IgD-negative memory B cell (primary cell): ENCODE measurements around the gene WDFY1. TPM values are rescaled to one million over a fixed set of nuclear protein-coding genes. Genes with fewer than 3 reads are reported as not detected.

Experiments used
- H3K27ac Mint-ChIP-seq, 3 donors: one replicate each; pipeline ENCODE4 v1.8.0; 2020 to 2022; ENCODE audit warnings: mild to moderate bottlenecking in 3 of 3, mixed read lengths in 3 of 3, moderate library complexity in 1 of 3
- H3K27me3 Mint-ChIP-seq: one replicate; pipeline ENCODE4 v1.8.0; 2021; ENCODE audit warnings: mixed read lengths
- H3K36me3 Mint-ChIP-seq: one replicate; pipeline ENCODE4 v1.8.0; 2020; ENCODE audit warnings: mild to moderate bottlenecking, mixed read lengths
- H3K4me1 Mint-ChIP-seq, 3 donors: one replicate each; pipeline ENCODE4 v1.8.0; 2020 to 2022; ENCODE audit warnings: mixed read lengths in 3 of 3, mild to moderate bottlenecking in 1 of 3
- H3K4me3 Mint-ChIP-seq, 4 donors: one replicate each; pipeline ENCODE4 v1.8.0; 2020 to 2022; ENCODE audit warnings: mild to moderate bottlenecking in 4 of 4, mixed read lengths in 4 of 4, moderate library complexity in 3 of 4
- H3K9me3 Mint-ChIP-seq, 3 donors: one replicate each; pipeline ENCODE4 v1.8.0; 2020 to 2021; ENCODE audit warnings: mixed read lengths in 3 of 3, mild to moderate bottlenecking in 1 of 3
- polyA plus RNA-seq: library from polyadenylated mRNA; unstranded; fragments of 300-500 nt; fragmentation: Illumina TruSeq; gene quantifications from one replicate; pipeline ENCODE4 v1.2.3, GENCODE V29; 2021

The WDFY1 gene
- polyA plus RNA-seq, 1 donor from 2014 or later: 36.1 TPM

DNA sequence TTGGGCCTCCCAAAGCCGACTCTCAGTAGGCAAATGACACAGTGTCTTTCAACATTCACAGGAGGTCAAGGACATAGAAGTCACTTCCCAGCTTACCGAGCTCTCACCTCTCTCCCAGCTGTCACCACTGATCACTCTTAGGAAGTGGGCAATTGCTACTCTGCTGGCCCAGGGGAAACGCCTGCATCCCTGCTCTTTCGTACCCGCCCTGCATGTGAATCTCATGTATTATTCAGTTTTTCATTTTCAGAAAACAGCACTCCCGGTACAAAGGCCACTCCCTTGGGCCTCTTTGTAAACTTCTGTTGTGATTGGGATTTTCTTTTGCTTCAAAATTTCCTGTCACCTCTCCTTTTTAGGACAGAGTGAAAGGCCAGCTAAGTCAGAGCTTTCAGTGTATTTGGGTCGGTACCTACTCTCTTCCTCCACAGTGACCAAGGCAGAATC, 27.5 kb upstream of the WDFY1 start:
- Mint-ChIP-seq H3K9me3 (no peaks in the 10 kb centered on the region), H3K4me1 (peaks cover 4 to 6% (median 4%) of the 10 kb centered on the region in 3 donors), H3K27me3 (no peaks in the 10 kb centered on the region), H3K27ac (no peak overlapping the region), H3K36me3 (no peaks in the 10 kb centered on the region), H3K4me3 (no peak overlapping the region)

DNA sequence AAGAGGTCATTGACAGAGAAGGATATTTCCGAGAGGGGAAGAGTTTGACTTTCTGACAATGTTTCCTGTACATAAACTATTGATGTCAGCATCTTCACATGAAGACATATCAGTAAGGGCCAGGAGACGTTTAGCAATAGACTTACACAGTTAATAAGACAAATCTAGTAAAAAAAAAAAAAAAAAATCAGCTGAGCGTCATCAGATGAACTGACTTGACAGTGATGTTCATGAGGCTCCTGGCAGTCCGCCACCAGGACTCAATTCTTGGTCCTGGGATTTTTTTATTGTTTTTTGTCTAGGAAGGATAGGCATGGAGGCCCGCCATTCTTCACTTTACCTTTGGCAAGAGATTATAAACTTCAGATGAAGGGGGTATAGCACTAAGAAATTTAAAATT, 26.6 kb upstream of the WDFY1 start:
- Mint-ChIP-seq H3K4me1 (peaks cover 4 to 6% (median 4%) of the 10 kb centered on the region in 3 donors), H3K27ac (no peak overlapping the region), H3K27me3 (no peaks in the 10 kb centered on the region), H3K9me3 (no peaks in the 10 kb centered on the region), H3K36me3 (no peaks in the 10 kb centered on the region), H3K4me3 (no peak overlapping the region)

DNA sequence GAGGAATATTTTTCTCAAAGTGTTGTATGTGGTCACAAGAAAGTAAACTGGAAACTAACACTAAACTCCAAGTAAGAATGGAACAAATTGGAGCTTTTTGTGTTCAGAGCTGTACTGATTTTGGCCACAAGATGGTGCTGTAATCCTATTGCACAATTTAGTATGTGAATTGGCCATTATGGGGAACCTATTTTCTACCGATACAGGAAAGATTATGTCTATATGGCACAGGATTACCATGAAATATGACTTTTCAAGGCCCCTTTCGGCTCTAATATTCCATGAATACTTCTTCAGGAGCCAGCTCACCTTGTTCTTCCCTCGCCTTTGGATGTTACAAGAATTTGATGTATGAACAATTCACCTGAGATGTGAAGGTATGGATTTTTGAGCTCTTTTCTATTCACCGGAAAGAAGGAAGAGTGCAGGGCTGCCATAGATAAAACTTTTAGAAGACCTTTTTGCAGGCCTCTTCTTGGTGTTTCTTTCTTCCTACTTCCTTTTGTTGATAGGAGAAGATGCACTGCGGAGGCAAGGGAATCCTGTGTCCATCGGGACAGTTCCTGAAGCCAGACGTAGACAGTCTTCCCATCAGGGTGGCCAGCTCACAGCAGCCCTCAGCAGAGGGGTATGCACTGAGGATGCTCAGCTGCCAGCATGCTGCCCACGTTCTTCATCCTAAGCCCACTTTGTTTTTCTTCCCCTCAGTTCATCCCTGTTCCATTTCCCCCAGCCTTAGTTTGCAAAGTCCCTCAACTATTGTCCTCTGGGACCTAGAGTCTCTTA, 25.4 kb upstream of the WDFY1 start:
- peaks cover 4 to 10% (median 4%) of the 10 kb centered on the region in 3 donors for H3K4me1 Mint-ChIP-seq
- no peaks in the 10 kb centered on the region for H3K9me3 Mint-ChIP-seq
- H3K4me3 Mint-ChIP-seq: no peak overlapping the region
- no peaks in the 10 kb centered on the region for H3K27me3 Mint-ChIP-seq
- H3K27ac Mint-ChIP-seq: no peak overlapping the region
- H3K36me3 Mint-ChIP-seq: no peaks in the 10 kb centered on the region

DNA sequence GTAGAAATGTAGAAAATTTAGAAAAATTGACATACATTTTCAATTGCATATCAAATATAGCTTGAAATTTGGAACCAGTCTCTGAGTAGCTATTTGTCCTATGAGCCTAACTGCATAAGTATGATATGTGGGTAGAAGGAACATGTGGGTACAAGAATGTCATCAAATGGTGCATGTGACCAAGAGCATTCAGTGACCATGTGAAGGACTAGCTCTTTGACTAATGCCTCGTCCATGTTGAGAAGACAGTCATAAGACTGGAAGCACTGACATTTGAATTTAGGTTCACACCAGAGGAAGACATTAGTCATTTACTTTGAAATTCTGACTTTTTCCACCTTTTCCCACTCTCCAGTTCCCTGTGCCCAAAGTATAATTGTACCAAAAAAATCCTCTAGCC, 24.7 kb upstream of the WDFY1 start:
- peaks cover 4 to 10% (median 6%) of the 10 kb centered on the region in 3 donors for H3K4me1 Mint-ChIP-seq
- no peaks in the 10 kb centered on the region for H3K36me3 Mint-ChIP-seq
- no peaks in the 10 kb centered on the region for H3K27me3 Mint-ChIP-seq
- H3K27ac Mint-ChIP-seq: no peak overlapping the region
- H3K4me3 Mint-ChIP-seq: no peak overlapping the region
- H3K9me3 Mint-ChIP-seq: no peaks in the 10 kb centered on the region

DNA sequence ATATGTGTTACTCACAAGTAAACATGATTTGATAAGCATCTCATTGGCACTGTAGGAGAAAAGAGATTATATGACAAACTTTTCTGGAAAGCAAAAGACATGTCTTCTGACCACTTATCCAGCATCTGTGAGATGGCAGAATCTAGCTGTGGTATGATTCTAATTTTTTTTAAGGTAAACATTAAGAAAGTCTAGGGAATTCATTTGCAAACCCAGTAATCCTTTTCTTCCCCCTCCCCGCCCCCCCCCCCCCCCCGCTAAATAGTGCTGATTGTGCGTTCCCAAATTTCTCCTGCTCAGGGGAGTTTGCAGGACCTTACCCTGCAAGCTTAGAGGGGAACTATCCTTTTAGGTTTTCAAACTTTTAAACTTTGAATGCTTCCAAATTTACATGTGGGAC, 24.2 kb upstream of the WDFY1 start:
- Mint-ChIP-seq H3K27ac (no peak overlapping the region), H3K27me3 (no peaks in the 10 kb centered on the region), H3K4me1 (peaks cover 4 to 10% (median 6%) of the 10 kb centered on the region in 3 donors)

DNA sequence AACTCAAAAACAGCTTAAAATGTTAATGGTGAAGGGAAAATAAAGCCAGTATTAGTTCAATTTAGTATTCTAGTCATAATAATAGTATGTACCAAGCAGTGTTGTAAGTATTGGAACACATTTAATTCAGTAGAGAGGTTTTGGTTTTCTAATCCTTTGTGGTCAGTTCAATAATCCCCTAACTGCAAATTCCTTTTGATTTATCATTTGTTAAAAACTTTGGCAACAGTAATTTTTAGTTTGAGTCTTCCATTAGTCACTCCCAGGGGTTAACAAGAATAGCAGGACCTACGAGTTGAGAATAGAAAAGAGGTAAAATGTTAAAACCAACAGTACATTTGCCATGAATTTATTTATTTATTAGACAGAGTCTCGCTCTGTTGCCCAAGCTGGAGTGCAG, 22.8 kb upstream of the WDFY1 start:
- Mint-ChIP-seq H3K4me1 (peaks cover 6 to 10% (median 8%) of the 10 kb centered on the region in 3 donors), H3K36me3 (no peaks in the 10 kb centered on the region), H3K9me3 (no peaks in the 10 kb centered on the region), H3K27ac (no peak overlapping the region), H3K4me3 (no peak overlapping the region), H3K27me3 (no peaks in the 10 kb centered on the region)

More for the DNA sequence above, 24.2 kb upstream of the WDFY1 start:
- no peak overlapping the region for H3K4me3 Mint-ChIP-seq
- H3K9me3 Mint-ChIP-seq: no peaks in the 10 kb centered on the region
- no peaks in the 10 kb centered on the region for H3K36me3 Mint-ChIP-seq

- peaks cover 3% of the 10 kb centered on the region for H3K27me3 Mint-ChIP-seq
- peaks cover 4% of the 10 kb centered on the region for H3K36me3 Mint-ChIP-seq
- H3K27ac Mint-ChIP-seq: peak overlapping the region in 1 of 3 donors; percentile 42
- H3K9me3 Mint-ChIP-seq: no peaks in the 10 kb centered on the region
- H3K4me1 Mint-ChIP-seq: peaks cover 47 to 54% (median 52%) of the 10 kb centered on the region in 3 donors
- peak overlapping the region in 3 of 4 donors; percentile 17 to 83 (median 74) for H3K4me3 Mint-ChIP-seq
Measured at GRCh38 chr2:223959688-223960087, 14.6 kb upstream of the WDFY1 start.

- Mint-ChIP-seq H3K4me1 (peaks cover 55 to 57% (median 56%) of the 10 kb centered on the region in 3 donors), H3K27me3 (peaks cover 3% of the 10 kb centered on the region), H3K36me3 (peaks cover 4% of the 10 kb centered on the region), H3K9me3 (no peaks in the 10 kb centered on the region), H3K4me3 (peak within 1 kb of the TSS; percentile 94 to 99 (median 98)), H3K27ac (peak within 1 kb of the TSS; percentile 99)
Measured at GRCh38 chr2:223957092-223957851, 12.1 kb upstream of the WDFY1 start, which contains the start of gene MRPL44. MRPL44 (plus strand) TSS chr2:223957463; CDS start chr2:223957473, 10 bp downstream.

DNA sequence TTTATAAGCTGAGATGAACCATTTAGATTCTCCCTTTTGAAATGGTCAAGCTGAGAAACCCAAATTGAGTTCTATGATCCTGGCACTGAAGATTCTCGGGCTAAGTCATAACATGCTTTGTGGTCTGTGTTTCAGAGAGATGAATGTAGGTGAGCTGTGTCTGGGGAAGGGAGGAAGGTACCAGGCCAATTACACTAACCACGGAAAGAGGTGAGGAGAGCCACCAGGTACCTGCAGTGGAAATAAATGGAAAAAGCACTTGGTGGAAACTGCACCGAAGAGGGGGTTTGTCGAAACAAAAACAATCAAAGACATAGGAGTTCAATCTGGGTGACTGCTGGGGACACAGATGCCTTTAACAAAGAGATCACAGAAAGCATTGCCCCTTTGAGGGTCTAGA, 11.2 kb upstream of the WDFY1 start:
- Mint-ChIP-seq H3K9me3 (no peaks in the 10 kb centered on the region), H3K27ac (peak overlapping the region in 2 of 3 donors; percentile 39 to 99), H3K4me1 (peaks cover 52 to 56% (median 54%) of the 10 kb centered on the region in 3 donors), H3K36me3 (peaks cover 3% of the 10 kb centered on the region), H3K27me3 (peaks cover 3% of the 10 kb centered on the region), H3K4me3 (peak overlapping the region; percentile 26 to 99 (median 72))

DNA sequence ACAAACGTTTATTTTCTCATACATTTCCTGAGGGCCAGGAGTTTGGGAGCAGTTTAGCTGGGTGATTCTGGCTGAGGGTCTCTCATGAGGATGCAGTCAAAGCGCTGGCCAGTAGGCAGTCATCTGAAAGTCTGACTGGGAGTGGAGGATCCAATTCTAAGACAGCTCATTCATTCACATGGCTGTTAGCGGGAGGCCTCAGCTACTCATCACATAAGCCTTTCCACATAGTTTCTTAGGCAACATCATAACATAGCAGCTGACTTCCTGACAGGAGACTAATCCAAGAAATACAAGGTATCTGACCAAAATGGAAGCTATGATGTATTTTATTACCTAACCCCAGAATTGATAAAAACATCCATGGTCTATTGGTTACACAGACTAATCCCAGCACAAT, 9.3 kb upstream of the WDFY1 start:
- Mint-ChIP-seq H3K4me1 (peaks cover 46 to 52% (median 47%) of the 10 kb centered on the region in 3 donors), H3K27ac (peak overlapping the region in 1 of 3 donors; percentile 70), H3K27me3 (peaks cover 3% of the 10 kb centered on the region), H3K9me3 (no peaks in the 10 kb centered on the region), H3K4me3 (peak overlapping the region in 1 of 4 donors; percentile 21), H3K36me3 (peaks cover 1% of the 10 kb centered on the region)

- peaks cover 43 to 48% (median 44%) of the 10 kb centered on the region in 3 donors for H3K4me1 Mint-ChIP-seq
- H3K36me3 Mint-ChIP-seq: peaks cover under 1% of the 10 kb centered on the region
- no peaks in the 10 kb centered on the region for H3K9me3 Mint-ChIP-seq
- peak overlapping the region; percentile 71 to 91 (median 84) for H3K4me3 Mint-ChIP-seq
- H3K27me3 Mint-ChIP-seq: peaks cover 3% of the 10 kb centered on the region
- H3K27ac Mint-ChIP-seq: peak overlapping the region; percentile 91 to 94 (median 93)
Measured at GRCh38 chr2:223952280-223952968, 7.3 kb upstream of the WDFY1 start.

DNA sequence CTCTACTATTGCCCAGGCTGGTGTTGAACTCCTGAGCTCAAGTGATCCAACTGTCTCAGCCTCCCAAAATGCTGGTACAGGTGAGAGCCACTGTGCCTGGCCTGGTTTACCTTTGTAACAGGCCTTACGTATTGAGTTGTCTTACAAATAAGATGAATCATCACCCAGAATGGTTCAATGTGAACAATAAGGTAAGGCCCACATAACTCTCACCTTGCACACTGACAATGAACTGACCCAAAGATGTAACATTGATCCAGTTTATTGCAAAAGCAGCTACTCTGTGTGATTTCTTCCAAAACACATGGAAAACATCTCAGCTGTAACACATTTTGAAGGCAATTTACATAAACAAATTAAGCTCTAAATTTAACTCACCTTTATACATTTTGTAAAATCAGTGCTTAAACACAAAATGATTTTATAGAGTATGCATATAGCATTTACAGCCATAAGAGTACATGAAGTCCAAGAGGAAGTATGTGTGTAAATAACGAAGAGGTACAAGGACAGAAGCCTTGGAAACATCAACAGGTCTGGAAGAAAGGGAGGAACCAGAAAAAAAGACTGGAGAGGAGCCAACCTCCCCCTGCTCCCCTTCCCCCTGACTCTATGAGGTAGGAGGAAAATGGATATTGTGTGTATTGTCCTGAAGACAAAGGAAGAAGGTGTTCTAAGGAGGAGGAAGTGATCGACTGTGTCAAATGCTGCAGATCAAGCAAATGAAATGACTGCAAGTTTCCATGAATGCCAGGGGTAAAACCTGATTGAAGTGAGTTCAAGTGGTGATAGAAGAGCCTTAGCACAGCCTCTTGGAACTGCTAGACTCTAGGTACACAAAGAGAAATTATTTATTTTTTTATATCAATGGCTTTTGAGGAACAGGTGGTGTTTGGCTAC, 5.6 kb upstream of the WDFY1 start:
- H3K27ac Mint-ChIP-seq: peak overlapping the region in 2 of 3 donors; percentile 65 to 94
- no peaks in the 10 kb centered on the region for H3K36me3 Mint-ChIP-seq
- peak overlapping the region; percentile 72 to 95 (median 82) for H3K4me3 Mint-ChIP-seq
- H3K27me3 Mint-ChIP-seq: no peaks in the 10 kb centered on the region
- H3K4me1 Mint-ChIP-seq: peaks cover 39 to 48% (median 45%) of the 10 kb centered on the region in 3 donors
- no peaks in the 10 kb centered on the region for H3K9me3 Mint-ChIP-seq

- Mint-ChIP-seq H3K36me3 (no peaks in the 10 kb centered on the region), H3K27me3 (no peaks in the 10 kb centered on the region), H3K27ac (peak overlapping the region; percentile 63 to 80 (median 71)), H3K4me3 (peak overlapping the region in 3 of 4 donors; percentile 49 to 90 (median 79)), H3K4me1 (peaks cover 44 to 49% (median 48%) of the 10 kb centered on the region in 3 donors), H3K9me3 (no peaks in the 10 kb centered on the region)
Measured at GRCh38 chr2:223949241-223949840, 4.2 kb upstream of the WDFY1 start.
